BJ (cell line): ENCODE results near the gene CPLX3. TPM values are rescaled to one million over a fixed set of nuclear protein-coding genes. Genes with fewer than 3 reads are reported as not detected.

ENCODE experiments used
- CTCF ChIA-PET: fragments of 350-600 bp; formaldehyde crosslinking; extraction: SDS; loops from one replicate; lab custom pipeline; 2021; ENCODE audit warnings: antibody characterized with exemption, inconsistent platforms; lab: Yijun Ruan, JAX
- POLR2A ChIA-PET: fragments of 300-600 bp; sonication (Branson Sonifier 250); formaldehyde crosslinking; extraction: SDS; loops from one replicate; lab custom pipeline; 2021; ENCODE audit warnings: antibody characterized with exemption; lab: Charles Lee
- DNase-seq: peaks from one replicate; pipeline ENCODE4 v3.0.0-alpha.2; 2011; ENCODE audit warnings: low read depth
- H3K27me3 ChIP-seq: 2 replicates; pipeline ENCODE4 v1.6.0; 2011; ENCODE audit warnings: low read length; ENCODE audit not compliant: control insufficient read depth, insufficient read depth
- H3K36me3 ChIP-seq: 2 replicates; pipeline ENCODE4 v1.5.1; 2011; ENCODE audit warnings: low read length; ENCODE audit not compliant: control insufficient read depth, insufficient read depth
- H3K4me3 ChIP-seq: 2 replicates; pipeline ENCODE4 v1.5.1; 2011; ENCODE audit warnings: low read depth, mild to moderate bottlenecking, control low read depth, low read length
- CTCF ChIP-seq: IDR thresholded peaks from 2 replicates; pipeline ENCODE4 v1.5.1; 2011; ENCODE audit warnings: low read depth, mild to moderate bottlenecking, control low read depth, inconsistent platforms, low read length, moderate library complexity; ENCODE audit not compliant: insufficient read depth
- polyA plus RNA-seq: library from polyadenylated mRNA; depleted of rRNA; stranded (reverse); fragments of >200 nt; gene quantifications from 2 replicates; pipeline ENCODE4 v1.2.3, GENCODE V29; 2011

The CPLX3 gene
- polyA plus RNA-seq, 1 experiment: not detected

- DNase-seq: no peak
- POLR2A ChIA-PET: no interaction called here
- Histone ChIP-seq H3K36me3 (no peaks in the 10 kb centered on the region), H3K4me3 (no peak overlapping the region), H3K27me3 (peaks cover 27% of the 10 kb centered on the region)
- TF ChIP-seq CTCF: no peak
- CTCF ChIA-PET: no interaction called here
These were observed 3.1 kb downstream of the CPLX3 start for GRCh38 chr15:74829486-74829885.

GRCh38 chr15:74829991-74830390 is 3.6 kb downstream of the CPLX3 start:
- ChIA-PET POLR2A (no interaction called here), CTCF (interaction anchor here (0.6 to 1.6 kb wide), 2 partner anchors 32 to 120 kb away, joined by 3 read pairs; no protein-coding TSS in a partner anchor)
- no peak for DNase-seq
- Histone ChIP-seq H3K27me3 (peaks cover 25% of the 10 kb centered on the region), H3K36me3 (no peaks in the 10 kb centered on the region), H3K4me3 (no peak overlapping the region)
- TF ChIP-seq CTCF: no peak

DNA sequence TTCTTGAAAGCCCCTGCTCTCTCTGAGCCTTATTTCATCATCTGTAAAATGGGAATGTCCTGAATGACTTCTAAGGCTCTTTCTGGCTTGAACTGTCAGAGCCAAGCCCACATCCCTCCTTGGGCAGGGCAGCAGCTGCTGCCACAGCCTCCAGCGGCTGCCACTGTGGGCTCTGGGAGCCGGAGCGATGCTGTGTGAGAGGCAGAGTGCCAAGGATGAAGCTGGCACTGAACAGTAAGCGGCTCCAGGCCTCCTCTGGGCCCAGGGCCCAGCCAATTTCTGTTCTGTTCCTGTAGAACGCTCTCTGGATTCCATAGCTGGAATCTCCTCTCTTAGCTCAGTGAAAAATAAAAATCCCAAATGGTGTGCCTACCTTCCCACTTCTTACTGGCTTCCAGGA is 4.4 kb downstream of the CPLX3 start:
- POLR2A ChIA-PET: no interaction called here
- DNase-seq: no peak
- Histone ChIP-seq H3K4me3 (no peak overlapping the region), H3K27me3 (peaks cover 18% of the 10 kb centered on the region), H3K36me3 (no peaks in the 10 kb centered on the region)
- TF ChIP-seq CTCF: no peak
- CTCF ChIA-PET: interaction anchor here (1.6 to 2.2 kb wide), 2 partner anchors 12 to 119 kb away, joined by 3 to 7 read pairs; partner anchors contain the start of gene ULK3

DNA sequence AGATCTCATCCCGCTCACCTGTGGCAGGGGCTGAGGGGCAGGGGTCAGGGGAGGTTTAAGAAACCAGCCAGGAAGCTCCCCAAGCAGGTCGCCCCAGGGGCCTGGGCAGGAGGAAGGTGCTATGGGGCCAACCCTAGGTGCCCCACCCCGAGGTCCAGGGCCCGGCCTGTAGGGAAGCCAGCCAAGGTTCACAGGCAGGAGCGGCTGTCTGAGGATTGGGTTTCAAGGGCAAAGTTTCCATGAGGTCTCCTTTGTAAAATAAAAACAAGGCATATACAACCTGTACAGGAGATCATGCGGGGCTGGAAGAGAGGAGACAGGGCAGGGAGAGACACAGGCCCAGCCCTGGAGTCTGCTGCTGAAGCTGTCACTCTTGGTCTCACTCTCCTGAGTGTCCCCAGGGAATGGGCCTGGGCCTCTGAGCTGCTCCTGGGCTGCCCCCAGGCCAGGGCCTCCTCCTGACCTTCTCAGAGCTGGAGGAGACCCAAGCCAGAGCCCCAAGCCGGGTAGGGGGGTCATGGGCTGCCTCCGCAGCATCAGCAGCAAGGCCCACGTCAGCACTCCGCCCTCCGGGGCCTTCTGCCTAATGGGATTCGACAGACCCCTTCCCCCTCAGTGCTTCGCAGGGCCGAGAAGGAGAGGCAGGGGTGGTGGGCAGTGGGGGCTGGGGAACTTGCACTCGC is 5.5 kb downstream of the CPLX3 start:
- H3K36me3 ChIP-seq: no peaks in the 10 kb centered on the region; the same call in 1 of the 2 replicates
- ChIA-PET POLR2A (no interaction called here), CTCF (interaction anchor here (0.9 to 2.5 kb wide), 6 partner anchors 10 to 70 kb away, joined by 3 to 9 read pairs (median 4); partner anchors contain the start of gene ULK3)
- H3K4me3 ChIP-seq: no peak overlapping the region
- DNase-seq: no peak
- H3K27me3 ChIP-seq: peaks cover 11% of the 10 kb centered on the region
- no peak for TF ChIP-seq CTCF

DNA sequence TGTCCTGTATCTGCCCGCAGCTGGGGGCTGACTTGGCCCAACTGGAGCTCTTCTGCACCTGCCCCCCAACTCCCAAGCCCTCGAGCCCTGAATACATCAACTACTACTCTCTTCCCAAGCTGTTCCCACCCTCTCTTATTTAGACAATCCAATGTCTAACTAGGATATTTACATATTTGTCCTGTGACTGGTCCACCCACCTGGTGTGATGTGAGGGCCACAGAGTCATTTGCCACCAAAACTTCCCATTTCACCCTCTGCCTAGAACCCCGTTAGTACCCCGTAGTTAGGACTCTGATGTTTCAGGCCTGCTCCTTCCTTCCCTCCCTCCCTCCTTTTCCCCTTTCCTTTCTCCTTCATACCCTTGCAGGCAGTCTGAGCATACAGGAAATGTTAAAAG is 6.4 kb downstream of the CPLX3 start:
- Histone ChIP-seq H3K36me3 (no peaks in the 10 kb centered on the region; the same call in none of the 2 replicates), H3K27me3 (peaks cover 6% of the 10 kb centered on the region; the same call in 1 of the 2 replicates), H3K4me3 (no peak overlapping the region)
- DNase-seq: no peak
- TF ChIP-seq CTCF: no peak
- CTCF ChIA-PET: interaction anchor here (0.9 to 2.5 kb wide), 7 partner anchors 10 to 69 kb away, joined by 3 to 9 read pairs (median 4); partner anchors contain the start of gene ULK3
- POLR2A ChIA-PET: no interaction called here
